ENCODE measurements around the gene PLPPR3.
A peak's percentile ranks its signal among the peaks of the same experiment; 100 is the strongest.

Gene PLPPR3

DNA sequence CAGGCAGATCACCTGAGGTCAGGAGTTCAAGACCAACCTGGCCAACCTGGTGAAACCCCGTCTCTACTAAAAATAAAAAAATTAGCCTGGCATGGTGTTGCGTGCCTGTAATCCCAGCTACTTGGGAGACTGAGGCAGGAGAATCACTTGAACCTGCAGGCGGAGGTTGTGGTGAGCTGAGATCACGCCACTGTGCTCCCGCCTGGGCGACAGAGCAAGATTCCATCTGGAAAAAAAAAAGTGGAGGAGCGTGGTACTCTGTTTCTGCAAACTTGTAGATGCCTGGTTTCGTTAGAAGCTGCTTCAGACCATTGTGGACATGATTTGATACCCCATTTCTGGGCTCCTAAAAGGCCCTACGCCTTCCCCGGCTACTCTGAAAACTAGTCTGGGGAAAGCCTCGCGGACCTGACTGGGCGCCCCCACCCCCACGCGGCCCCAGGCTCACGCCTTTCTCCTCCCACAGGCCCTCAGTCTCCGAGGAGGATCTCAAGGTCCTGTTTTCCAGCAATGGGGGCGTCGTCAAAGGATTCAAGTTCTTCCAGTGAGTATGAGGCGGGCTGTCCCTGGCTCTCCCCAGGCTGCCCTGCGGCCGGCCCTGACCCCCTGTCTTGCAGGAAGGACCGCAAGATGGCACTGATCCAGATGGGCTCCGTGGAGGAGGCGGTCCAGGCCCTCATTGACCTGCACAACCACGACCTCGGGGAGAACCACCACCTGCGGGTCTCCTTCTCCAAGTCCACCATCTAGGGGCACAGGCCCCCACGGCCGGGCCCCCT lies 11.5 kb downstream of the PLPPR3 start:
- DNase-seq (ENCODE audit: low spot score) = no peak

DNA sequence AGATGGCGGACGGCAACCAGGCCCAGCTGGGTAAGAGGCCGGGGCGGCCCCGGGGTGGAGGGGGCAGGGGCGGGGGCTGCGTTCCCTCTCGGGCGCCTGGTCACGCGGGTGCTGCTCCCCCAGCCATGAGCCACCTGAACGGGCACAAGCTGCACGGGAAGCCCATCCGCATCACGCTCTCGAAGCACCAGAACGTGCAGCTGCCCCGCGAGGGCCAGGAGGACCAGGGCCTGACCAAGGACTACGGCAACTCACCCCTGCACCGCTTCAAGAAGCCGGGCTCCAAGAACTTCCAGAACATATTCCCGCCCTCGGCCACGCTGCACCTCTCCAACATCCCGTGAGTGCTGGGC lies 13.4 kb downstream of the PLPPR3 start:
- DNase-seq (ENCODE audit: low spot score) = no peak

GRCh38 chr19:807627-808422 lies 13.9 kb downstream of the PLPPR3 start:
- DNase-seq (ENCODE audit: low spot score) = no peak

DNA sequence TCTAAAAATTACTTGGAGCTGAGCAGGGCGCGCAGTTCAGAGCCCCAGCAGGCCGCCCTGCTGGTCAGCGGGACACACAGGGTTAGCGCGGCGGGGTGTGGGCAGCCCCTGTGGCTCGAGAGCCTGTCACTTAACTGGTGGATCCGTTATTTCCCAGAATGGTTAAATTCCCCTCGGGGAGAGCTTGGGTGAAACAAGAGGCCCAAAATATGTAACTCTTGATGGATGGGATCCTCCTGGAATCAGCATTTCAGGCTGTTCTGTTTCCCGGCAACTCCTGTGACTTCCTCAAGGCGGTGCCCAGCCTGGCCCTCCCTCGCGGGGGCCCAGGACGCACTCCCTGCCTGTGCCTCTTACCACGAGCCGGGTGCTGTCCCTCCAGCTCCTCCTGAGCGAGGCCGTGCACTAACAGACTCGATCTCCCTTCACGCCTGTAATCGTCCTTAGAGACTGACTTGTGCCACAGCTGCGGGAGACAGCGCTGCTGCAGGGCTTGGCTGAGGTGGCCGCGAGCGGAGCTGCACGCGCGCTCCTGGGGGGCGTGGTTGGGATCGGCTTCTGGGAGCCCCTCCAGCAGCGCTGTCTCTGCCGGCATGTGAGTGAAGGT lies 14.8 kb downstream of the PLPPR3 start:
- no peak for DNase-seq (ENCODE audit: low spot score)

DNA sequence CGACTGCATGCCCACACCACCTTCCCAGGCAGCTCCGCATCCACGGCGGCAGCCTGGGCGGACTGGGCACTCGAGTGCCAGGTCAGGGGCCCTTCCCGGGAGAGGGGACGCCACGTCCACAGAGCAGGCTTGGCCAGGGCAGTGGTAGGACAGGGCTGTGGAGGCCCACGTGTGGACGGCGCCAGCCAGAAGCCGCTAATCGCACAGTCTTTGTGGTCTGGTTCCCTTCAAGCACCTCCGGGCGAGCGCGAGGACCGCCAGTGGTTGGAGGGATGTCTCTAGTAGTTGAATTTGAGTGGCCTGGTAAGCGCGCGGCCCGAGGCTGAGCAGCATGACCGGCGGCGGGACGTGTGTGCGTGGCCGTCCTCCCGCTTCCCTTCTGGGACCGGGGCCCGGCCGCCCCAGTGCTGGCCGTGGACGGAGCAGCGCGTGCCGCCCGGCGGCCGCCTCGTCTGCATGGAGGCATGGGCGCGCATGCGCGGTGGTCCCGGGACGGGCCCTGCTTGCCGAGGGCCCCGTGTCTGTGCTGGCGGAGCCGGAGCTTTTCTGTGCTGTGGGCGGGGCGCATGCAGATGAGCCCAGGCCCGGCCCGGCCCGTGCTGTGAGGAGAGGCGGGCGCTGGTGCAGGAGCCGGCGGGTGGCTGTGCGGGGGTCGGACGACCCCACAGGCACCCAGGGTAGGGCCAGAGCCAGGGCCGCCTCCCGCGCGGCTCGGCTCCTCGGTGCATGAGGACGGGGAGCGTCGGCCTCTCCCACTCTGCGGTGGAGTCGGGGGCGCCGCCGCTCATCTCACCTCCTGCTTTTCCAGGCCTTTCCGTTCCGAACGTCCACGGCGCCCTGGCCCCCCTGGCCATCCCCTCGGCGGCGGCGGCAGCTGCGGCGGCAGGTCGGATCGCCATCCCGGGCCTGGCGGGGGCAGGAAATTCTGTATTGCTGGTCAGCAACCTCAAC lies 15.9 kb downstream of the PLPPR3 start:
- DNase-seq (ENCODE audit: low spot score) = no peak

- DNase-seq (ENCODE audit: low spot score) = no peak
Measured at GRCh38 chr19:805166-805551, 16.6 kb downstream of the PLPPR3 start.

DNA sequence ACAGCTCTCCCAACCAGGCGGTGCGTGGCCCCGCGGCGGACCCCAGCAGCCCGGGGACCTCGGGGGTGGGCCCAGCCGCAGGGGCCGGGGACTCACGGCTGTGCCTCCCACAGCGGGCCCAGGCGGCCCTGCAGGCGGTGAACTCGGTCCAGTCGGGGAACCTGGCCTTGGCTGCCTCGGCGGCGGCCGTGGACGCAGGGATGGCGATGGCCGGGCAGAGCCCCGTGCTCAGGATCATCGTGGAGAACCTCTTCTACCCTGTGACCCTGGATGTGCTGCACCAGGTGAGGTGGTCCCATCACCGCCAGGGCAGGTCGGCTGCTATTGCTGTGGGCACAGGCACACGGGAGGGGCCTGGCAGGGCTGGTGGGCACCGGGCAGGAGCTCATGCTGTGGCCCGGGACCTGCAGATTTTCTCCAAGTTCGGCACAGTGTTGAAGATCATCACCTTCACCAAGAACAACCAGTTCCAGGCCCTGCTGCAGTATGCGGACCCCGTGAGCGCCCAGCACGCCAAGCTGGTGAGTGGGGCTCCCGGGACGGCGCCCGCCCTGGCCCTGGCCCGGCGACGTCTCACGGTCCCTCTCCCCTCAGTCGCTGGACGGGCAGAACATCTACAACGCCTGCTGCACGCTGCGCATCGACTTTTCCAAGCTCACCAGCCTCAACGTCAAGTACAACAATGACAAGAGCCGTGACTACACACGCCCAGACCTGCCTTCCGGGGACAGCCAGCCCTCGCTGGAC lies 17.2 kb downstream of the PLPPR3 start:
- DNase-seq (ENCODE audit: low spot score) = no peak

DNA sequence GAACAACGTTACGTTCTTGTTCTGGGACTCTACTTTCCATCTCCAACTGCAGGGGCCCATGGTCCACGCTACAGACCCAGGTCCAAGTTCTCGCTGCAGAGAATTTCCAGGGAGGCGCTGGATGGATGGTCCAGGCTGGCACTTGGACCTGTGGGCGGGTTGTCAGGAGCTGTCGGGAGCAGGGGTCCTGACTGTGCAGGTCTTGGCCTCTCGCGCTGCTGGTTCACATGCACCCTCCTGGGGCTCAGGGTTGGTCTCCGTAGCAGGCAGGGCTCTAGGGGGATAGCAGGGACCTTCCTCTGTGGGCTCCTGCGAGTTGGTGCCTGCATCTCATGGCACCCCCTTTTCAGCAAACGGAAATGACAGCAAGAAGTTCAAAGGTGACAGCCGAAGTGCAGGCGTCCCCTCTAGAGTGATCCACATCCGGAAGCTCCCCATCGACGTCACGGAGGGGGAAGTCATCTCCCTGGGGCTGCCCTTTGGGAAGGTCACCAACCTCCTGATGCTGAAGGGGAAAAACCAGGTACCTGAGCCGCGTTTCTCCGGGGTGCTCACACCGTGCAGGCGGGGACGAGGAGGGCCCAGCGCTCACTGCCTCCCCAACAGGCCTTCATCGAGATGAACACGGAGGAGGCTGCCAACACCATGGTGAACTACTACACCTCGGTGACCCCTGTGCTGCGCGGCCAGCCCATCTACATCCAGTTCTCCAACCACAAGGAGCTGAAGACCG lies 17.9 kb downstream of the PLPPR3 start:
- DNase-seq (ENCODE audit: low spot score) = no peak

DNA sequence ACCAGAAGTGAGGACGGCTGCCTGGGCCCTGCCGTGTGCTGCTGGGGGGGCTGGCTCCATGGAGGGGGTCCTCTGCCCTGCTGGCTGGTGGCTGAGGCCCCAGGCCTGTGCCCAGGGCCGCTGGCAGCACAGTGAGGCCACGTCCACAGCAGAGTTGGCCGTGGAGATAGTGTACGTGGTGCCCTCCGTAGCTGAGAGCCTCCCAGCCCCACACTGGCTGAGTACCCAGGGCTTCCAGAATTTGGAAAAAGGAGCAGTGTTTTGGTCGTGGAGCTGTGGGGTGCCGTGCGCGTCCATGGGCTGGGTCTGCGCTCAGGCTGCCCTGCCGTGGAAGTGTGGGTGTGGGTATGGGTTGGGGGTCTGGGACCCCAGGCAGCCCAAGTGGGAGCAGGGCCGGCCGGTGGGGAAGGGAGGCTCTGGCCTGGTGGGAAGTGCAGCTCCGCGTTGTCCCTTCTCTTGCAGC lies 18.6 kb downstream of the PLPPR3 start:
- DNase-seq (ENCODE audit: low spot score) = no peak

- no peak for DNase-seq (ENCODE audit: low spot score)
Measured at GRCh38 chr19:802498-803098, 19.2 kb downstream of the PLPPR3 start.

DNA sequence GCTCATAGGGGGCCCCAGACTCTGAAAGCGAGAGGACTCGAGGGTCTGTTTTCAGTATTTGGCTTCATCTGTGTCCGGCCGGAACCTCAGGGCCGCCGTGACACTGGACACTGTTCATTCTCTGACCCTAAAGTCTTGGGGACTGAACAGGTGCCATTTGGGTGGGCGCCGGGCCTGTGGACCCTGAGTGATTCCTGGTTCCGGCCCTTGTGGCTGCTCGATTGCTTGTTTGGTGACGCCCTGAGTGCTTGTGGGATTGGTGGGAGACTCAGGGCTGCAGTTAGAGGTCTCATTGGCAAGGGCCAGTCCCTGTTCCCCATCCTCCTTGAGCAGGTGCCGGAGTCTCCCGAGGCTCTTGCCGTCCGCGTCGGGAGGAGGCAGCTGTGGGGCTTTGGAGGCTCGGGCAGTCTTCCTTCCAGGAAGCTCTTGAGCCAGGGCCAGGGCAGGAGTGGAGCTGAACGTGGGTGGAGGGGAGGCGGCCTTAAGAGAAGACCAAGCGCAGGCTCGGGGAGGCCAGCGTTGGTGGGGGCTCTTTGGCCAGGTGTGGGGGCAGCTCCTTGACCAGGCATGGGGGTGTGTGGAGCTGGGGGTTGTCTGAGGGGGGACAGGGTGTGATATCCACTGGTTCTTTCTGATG lies 19.8 kb downstream of the PLPPR3 start:
- DNase-seq (ENCODE audit: low spot score) = no peak

- DNase-seq (ENCODE audit: low spot score) = peak; percentile 55
Measured at GRCh38 chr19:801030-801860, 20.5 kb downstream of the PLPPR3 start.

DNA sequence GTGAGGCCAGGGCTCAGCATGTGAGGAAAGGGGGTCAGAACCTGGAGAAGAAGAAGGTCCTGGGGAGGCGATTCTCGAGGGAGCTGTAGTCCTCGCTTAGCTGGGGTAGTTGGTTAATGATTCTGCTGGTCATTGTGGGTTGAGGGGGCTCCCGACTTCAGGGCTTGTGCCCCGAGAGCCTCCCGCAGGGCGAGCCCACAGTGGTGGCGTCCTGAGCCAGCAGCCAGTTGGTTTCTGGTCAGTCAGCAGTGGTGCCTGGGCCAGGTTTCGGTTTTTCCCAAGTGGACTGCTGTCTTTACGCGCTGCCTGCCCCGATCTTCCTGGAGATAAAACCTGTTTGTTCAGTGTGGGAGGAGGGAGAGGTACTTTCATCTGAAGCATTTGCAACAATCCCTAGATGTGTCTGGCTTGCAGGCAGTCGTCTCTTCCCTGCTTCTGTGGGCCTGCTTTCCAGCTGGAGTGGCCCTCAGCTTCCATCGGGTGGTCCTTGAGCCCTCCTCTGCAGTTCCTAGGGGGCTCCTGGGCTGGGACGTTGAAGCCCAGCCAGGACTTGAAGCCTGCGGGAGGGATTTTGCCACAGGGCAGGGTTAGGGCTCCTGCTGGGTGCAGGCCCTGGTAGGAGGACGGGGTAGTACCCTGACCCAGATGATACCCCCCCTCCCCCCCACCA lies 21.3 kb downstream of the PLPPR3 start:
- no peak for DNase-seq (ENCODE audit: low spot score)

DNA sequence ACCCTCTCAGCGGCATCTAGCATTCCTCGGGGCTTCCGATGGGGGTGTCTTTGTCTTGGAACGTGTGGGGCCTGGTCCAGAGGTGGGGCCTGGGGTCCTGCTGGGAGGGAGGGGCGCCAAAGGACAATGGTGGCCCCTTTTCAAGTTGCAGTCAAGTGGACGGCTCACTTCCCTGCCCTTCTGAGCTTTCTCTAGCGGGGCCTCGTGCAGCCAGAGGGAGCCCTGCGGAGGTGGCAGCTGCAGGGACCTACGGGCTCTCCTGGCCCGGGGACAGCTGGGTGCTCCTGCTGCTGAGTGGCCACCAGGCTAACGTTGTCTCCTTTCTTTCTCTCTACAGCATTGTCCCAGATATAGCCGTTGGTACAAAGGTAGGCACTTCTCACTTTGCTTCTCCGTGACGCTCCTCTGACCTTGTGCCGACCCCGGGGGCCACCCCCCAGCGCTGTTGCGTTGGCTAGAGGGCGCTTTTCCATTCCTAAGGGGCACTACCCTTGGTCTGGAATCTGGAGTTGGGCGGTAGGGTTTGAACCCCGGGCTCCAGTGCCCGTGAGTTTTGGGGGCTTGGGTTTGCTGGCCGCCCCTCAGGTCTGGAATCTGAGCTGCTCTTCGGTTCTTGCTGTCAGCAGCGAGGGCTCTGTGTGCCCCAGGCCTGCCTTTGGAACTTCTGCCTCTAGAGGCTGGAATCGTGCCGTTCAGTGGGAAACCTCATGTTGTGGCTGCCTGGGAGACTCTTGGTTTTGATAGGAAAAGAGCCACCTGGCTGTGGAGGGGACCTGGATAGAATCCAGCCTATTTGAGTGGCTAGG lies 22.5 kb downstream of the PLPPR3 start:
- DNase-seq (ENCODE audit: low spot score) = no peak

- no peak for DNase-seq (ENCODE audit: low spot score)
Measured at GRCh38 chr19:798415-799075, 23.2 kb downstream of the PLPPR3 start.

DNA sequence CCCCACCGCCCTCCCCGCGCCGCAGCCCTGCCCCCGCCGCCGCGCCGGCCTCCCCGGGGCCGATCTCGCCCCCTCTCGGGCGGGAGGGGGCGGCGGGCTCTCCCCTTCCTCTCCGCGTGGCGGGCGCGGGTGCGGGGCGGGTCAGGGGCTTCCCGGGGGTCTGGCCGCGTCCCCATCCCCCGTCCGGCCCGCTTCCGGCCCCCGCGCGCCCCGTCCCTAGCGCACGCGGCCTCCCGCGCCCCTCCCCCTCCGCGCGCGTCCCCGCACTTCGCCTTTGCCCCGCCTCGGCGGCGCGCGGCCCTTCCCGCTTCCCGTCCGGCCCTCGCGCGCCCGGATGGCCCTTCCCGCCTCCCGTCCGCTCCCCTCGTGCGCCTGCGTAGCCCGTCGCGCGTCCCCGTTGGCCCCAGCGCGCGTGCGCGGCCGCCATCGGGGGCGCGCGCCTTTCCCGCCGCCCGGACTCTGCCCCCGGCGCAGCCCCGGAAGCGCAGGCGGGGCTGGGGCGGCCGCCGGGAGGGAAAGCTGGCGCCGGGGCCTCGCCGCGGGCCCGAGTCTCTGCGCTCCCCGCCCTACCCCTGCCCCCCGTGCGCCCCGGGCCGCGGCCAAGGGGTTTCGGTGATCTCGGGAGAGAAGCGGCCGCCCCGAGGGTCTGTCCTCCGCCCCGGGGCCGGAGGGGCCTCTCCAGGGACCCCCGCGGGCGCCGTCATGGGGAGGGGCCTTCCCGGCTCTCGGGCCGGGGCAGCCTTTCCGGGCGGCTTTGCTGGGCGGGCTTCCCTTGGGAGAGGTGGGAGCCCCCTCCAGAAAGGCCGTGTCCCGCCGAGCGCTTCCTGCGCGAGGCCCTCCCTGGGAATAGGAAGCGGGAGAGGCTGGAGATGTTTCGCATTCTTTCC lies 24.0 kb downstream of the PLPPR3 start:
- peak; percentile 99 for DNase-seq (ENCODE audit: low spot score)

Data from D341Med (cell line).